SK-N-SH (cell line): ENCODE results near the gene PPP2R1B. TPM values are rescaled to one million over a fixed set of nuclear protein-coding genes. Genes with fewer than 3 reads are reported as not detected.

Experiments
- CTCF ChIA-PET: fragments of 300-600, 350-600 bp; formaldehyde crosslinking; extraction: SDS; loops from one replicate; lab custom pipeline; 2021; lab: Yijun Ruan, JAX
- POLR2A ChIA-PET: fragments of 350-600 bp; sonication (Branson Sonifier 250); formaldehyde crosslinking; extraction: SDS; loops from one replicate; lab custom pipeline; 2020; ENCODE audit warnings: antibody characterized with exemption, inconsistent platforms; lab: Yijun Ruan, JAX
- DNase-seq: peaks from one replicate; pipeline ENCODE4 v3.0.0; 2012
- H2AFZ ChIP-seq: fragments of 200-600 bp; sonication (generic); 2 replicates; pipeline ENCODE4 v1.8.1; 2016; ENCODE audit warnings: antibody characterized with exemption, mild to moderate bottlenecking, low read depth
- H3F3A ChIP-seq: fragments of 200-600 bp; sonication (generic); replicated peaks from 2 replicates; pipeline ENCODE3; 2016; ENCODE audit warnings: antibody characterized with exemption, mild to moderate bottlenecking; ENCODE audit not compliant: insufficient read depth
- H3K27ac ChIP-seq, 2 experiments: fragments of 200-500 bp in 1 of 2; fragments of 200-600 bp in 1 of 2; sonication (Bioruptor generic) in 1 of 2; sonication (generic), shearing (Covaris generic) in 1 of 2; 2 replicates each; pipeline versions ENCODE4 v1.5.1 to v1.6.1; 2014 to 2016; ENCODE audit warnings: low read depth in 2 of 2, inconsistent platforms in 1 of 2, low read length in 1 of 2, mild to moderate bottlenecking in 1 of 2, mixed read lengths in 1 of 2
- H3K27me3 ChIP-seq: fragments of 200-600 bp; sonication (generic), shearing (Covaris generic); 2 replicates; pipeline ENCODE4 v1.6.1; 2016; ENCODE audit warnings: mixed run types; ENCODE audit not compliant: insufficient read depth
- H3K36me3 ChIP-seq, 2 experiments: fragments of 200-500 bp in 1 of 2; fragments of 200-600 bp in 1 of 2; sonication (Bioruptor generic) in 1 of 2; sonication (generic) in 1 of 2; replicated peaks in 1 of 2; 2 replicates each; pipeline versions ENCODE3 to v1.5.1; 2014 to 2016; ENCODE audit warnings: low read length in 1 of 2, mild to moderate bottlenecking in 1 of 2; ENCODE audit not compliant: insufficient read depth in 2 of 2, control insufficient read depth in 1 of 2
- H3K4me1 ChIP-seq, 2 experiments: fragments of 200-500 bp in 1 of 2; fragments of 200-600 bp in 1 of 2; sonication (Bioruptor generic) in 1 of 2; sonication (generic), shearing (Covaris generic) in 1 of 2; 2 replicates each; pipeline versions ENCODE4 v1.5.1 to v1.6.1; 2014 to 2016; ENCODE audit warnings: low read depth in 1 of 2, low read length in 1 of 2, mixed run types in 1 of 2; ENCODE audit not compliant: insufficient read depth in 2 of 2, control insufficient read depth in 1 of 2
- H3K4me2 ChIP-seq: fragments of 200-600 bp; sonication (generic), shearing (Covaris generic); 2 replicates; pipeline ENCODE4 v1.6.1; 2017; ENCODE audit warnings: mixed run types
- H3K4me3 ChIP-seq, 2 experiments: fragments of 200-500 bp in 1 of 2; fragments of 200-600 bp in 1 of 2; sonication (Bioruptor generic) in 1 of 2; sonication (generic), shearing (Covaris generic) in 1 of 2; 2 replicates each; pipeline versions ENCODE4 v1.5.1 to v1.8.1; 2014 to 2016; ENCODE audit warnings: low read depth in 2 of 2, inconsistent platforms in 1 of 2, low read length in 1 of 2, mild to moderate bottlenecking in 1 of 2, mixed read lengths in 1 of 2, moderate library complexity in 1 of 2
- H3K79me2 ChIP-seq: fragments of 200-600 bp; sonication (generic); 2 replicates; pipeline ENCODE4 v1.8.1; 2017; ENCODE audit warnings: mild to moderate bottlenecking; ENCODE audit not compliant: insufficient read depth
- H3K9ac ChIP-seq: fragments of 200-600 bp; sonication (generic); 2 replicates; pipeline ENCODE4 v1.6.1; 2017; ENCODE audit warnings: mixed run types
- H3K9me2 ChIP-seq: fragments of 200-600 bp; sonication (generic); 2 replicates; pipeline ENCODE4 v1.6.1; 2017; ENCODE audit warnings: mixed run types
- H3K9me3 ChIP-seq: fragments of 200-600 bp; sonication (generic); 2 replicates; pipeline ENCODE4 v1.6.1; 2017; ENCODE audit warnings: mixed run types, mild to moderate bottlenecking, moderate library complexity
- H4K20me1 ChIP-seq: fragments of 200-600 bp; sonication (generic); 2 replicates; pipeline ENCODE4 v1.6.1; 2017; ENCODE audit warnings: mild to moderate bottlenecking, mixed run types; ENCODE audit not compliant: insufficient read depth
- EP300 ChIP-seq, 2 experiments: IDR thresholded peaks; 2 replicates each; pipeline versions ENCODE4 v1.4.0 to v1.6.1; 2012; ENCODE audit warnings: borderline replicate concordance in 1 of 2, low read depth in 1 of 2, low read length in 1 of 2
- EZH2phosphoT487 ChIP-seq: fragments of 200-600 bp; sonication (generic); IDR thresholded peaks from 2 replicates; pipeline ENCODE4 v1.6.1; 2017; ENCODE audit warnings: low read depth, mixed run types, mild to moderate bottlenecking, antibody characterized with exemption, moderate library complexity, borderline replicate concordance
- FOXM1 ChIP-seq: IDR thresholded peaks from 2 replicates; pipeline ENCODE4 v1.4.0; 2012; ENCODE audit warnings: low read depth, mild to moderate bottlenecking
- GATA2 ChIP-seq: sonication (generic); formaldehyde crosslinking; IDR thresholded peaks from 2 replicates; pipeline ENCODE4 v1.5.0; 2020; ENCODE audit warnings: mild to moderate bottlenecking, missing genetic modification reagents
- POLR2AphosphoS5 ChIP-seq: IDR thresholded peaks from 2 replicates; pipeline ENCODE4 v1.6.1; 2012; ENCODE audit warnings: low read depth, low read length
- RAD21 ChIP-seq: IDR thresholded peaks from 2 replicates; pipeline ENCODE4 v1.6.1; 2012; ENCODE audit warnings: mild to moderate bottlenecking, low read length
- SIN3A ChIP-seq: IDR thresholded peaks from 2 replicates; pipeline ENCODE4 v1.6.1; 2012; ENCODE audit warnings: low read depth, mild to moderate bottlenecking, low read length, moderate library complexity, borderline replicate concordance
- WGBS: methylation state at CpG from one replicate; pipeline ENCODE4 v1.1.6; 2017; ENCODE audit warnings: low lambda C conversion rate; 5-methylcytosine and 5-hydroxymethylcytosine counted together
- polyA plus RNA-seq, 3 experiments: library from polyadenylated mRNA; depleted of rRNA; stranded (reverse); fragments of >200 nt; gene quantifications; 2 replicates each; pipeline ENCODE4 v1.2.3, GENCODE V29; 2012
- TF ChIP-seq, protein P1 (sequence below): fragments of 150-350 bp; IDR thresholded peaks from 2 replicates; pipeline ENCODE4 v1.6.1; 2017; ENCODE audit warnings: antibody characterized with exemption, low read length, low read depth, borderline replicate concordance
- TF ChIP-seq, protein P2 (sequence below): fragments of 200-600 bp; sonication (generic); IDR thresholded peaks from 2 replicates; pipeline ENCODE4 v1.6.1; 2017; ENCODE audit warnings: antibody characterized with exemption, mild to moderate bottlenecking, moderate library complexity
- TF ChIP-seq, protein P3 (sequence below): fragments of 150-350 bp; IDR thresholded peaks from 2 replicates; pipeline ENCODE4 v1.6.1; 2016; ENCODE audit warnings: mild to moderate bottlenecking, low read depth, low read length

The PPP2R1B gene
- polyA plus RNA-seq, 1 of the 3 experiments (the other 2 are of a cell fraction): 25.9 TPM

DNA sequence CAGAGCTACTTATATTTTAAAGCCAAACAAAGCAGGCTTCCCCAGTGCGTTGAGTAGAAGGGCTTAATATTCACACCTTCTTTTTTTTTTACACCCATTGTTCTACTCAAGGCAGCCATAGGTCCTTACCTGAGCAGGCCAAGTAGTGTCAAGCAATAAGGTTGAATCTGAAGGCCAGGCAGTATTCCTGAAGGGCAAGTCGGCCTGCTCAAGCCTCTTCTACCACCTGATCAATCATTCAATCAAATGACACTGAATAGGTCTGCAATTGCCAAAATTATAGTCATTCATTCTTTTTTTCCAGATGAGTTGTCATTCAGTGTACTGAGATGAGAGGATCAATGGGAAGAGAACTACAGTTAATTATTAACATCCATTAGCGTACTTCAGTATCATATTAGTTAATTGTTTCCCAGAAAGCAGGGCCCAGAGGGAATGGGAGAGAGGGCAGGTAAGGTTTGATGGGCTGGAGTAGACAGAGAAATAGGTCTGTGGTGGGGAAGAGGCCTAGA, 11.9 kb upstream of the PPP2R1B start:
- Histone ChIP-seq H3K27me3 (no peaks in the 10 kb centered on the region), H3K9me2 (no peaks in the 10 kb centered on the region), H3K4me1 (peaks cover 5 to 10% of the 10 kb centered on the region in 2 experiments; a peak in 3 of 4 replicates), H3F3A (peaks cover 16% of the 10 kb centered on the region), H3K36me3 (no peaks in the 10 kb centered on the region), H2AFZ (no peak overlapping the region), H3K9ac (no peak overlapping the region), H3K79me2 (no peaks in the 10 kb centered on the region), H3K27ac (no peak overlapping the region; a peak in 1 of 4 replicates), H3K4me3 (no peak overlapping the region)
- WGBS: 99% methylated on average over 3 of the region's 3 CpGs
- CTCF ChIA-PET: interaction anchor here (1.1 to 12.5 kb wide), 24 partner anchors 8 to 211 kb away, joined by 3 to 184 read pairs (median 12); partner anchors contain the start of genes PPP2R1B and SIK2
- TF ChIP-seq GATA2 (CRISPR knock-in tag) (no peak), SIN3A (no peak), POLR2AphosphoS5 (no peak), EZH2phosphoT487 (no peak), FOXM1 (no peak), EP300 (IDR thresholded peaks at IDR 0.05; ENCODE audit: borderline replicate concordance in 1 of 2, low read depth in 1 of 2, low read length in 1 of 2) (no peak), RAD21 (no peak)
- TF ChIP-seq, protein P1, sequence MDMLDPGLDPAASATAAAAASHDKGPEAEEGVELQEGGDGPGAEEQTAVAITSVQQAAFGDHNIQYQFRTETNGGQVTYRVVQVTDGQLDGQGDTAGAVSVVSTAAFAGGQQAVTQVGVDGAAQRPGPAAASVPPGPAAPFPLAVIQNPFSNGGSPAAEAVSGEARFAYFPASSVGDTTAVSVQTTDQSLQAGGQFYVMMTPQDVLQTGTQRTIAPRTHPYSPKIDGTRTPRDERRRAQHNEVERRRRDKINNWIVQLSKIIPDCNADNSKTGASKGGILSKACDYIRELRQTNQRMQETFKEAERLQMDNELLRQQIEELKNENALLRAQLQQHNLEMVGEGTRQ: no peak
- TF ChIP-seq, protein P2, sequence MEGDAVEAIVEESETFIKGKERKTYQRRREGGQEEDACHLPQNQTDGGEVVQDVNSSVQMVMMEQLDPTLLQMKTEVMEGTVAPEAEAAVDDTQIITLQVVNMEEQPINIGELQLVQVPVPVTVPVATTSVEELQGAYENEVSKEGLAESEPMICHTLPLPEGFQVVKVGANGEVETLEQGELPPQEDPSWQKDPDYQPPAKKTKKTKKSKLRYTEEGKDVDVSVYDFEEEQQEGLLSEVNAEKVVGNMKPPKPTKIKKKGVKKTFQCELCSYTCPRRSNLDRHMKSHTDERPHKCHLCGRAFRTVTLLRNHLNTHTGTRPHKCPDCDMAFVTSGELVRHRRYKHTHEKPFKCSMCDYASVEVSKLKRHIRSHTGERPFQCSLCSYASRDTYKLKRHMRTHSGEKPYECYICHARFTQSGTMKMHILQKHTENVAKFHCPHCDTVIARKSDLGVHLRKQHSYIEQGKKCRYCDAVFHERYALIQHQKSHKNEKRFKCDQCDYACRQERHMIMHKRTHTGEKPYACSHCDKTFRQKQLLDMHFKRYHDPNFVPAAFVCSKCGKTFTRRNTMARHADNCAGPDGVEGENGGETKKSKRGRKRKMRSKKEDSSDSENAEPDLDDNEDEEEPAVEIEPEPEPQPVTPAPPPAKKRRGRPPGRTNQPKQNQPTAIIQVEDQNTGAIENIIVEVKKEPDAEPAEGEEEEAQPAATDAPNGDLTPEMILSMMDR: no peak
- TF ChIP-seq, protein P3, sequence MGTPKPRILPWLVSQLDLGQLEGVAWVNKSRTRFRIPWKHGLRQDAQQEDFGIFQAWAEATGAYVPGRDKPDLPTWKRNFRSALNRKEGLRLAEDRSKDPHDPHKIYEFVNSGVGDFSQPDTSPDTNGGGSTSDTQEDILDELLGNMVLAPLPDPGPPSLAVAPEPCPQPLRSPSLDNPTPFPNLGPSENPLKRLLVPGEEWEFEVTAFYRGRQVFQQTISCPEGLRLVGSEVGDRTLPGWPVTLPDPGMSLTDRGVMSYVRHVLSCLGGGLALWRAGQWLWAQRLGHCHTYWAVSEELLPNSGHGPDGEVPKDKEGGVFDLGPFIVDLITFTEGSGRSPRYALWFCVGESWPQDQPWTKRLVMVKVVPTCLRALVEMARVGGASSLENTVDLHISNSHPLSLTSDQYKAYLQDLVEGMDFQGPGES: no peak
- TF ChIP-seq, all 33 proteins: peak for 0
- no peaks in the 10 kb centered on the region for H4K20me1 ChIP-seq
- no peaks in the 10 kb centered on the region for H3K9me3 ChIP-seq
- H3K4me2 ChIP-seq: no peak overlapping the region
- no peak for DNase-seq
- POLR2A ChIA-PET: no interaction called here
